H1 (cell line): ENCODE measurements around the gene TRIM4. TPM values are rescaled to one million over a fixed set of nuclear protein-coding genes. Genes with fewer than 3 reads are reported as not detected.

ENCODE experiments used
- CTCF ChIA-PET: fragments of 300-600 bp; sonication (Branson Sonifier 250); formaldehyde crosslinking; loops from one replicate; lab custom pipeline; 2021; ENCODE audit not compliant: partially characterized antibody; lab: Charles Lee
- POLR2A ChIA-PET: fragments of 300-600 bp; sonication (Branson Sonifier 250); formaldehyde crosslinking; loops from one replicate; lab custom pipeline; 2021; ENCODE audit warnings: inconsistent platforms; ENCODE audit not compliant: partially characterized antibody; lab: Charles Lee
- DNase-seq, 2 experiments: peaks; one replicate each; pipeline versions ENCODE4 v3.0.0 to v3.0.0-alpha.2; 2010 to 2022; ENCODE audit warnings: low spot score in 2 of 2, low read depth in 1 of 2, mixed read lengths in 1 of 2
- FAIRE-seq: peaks from 2 replicates; lab custom pipeline; 2011; peaks lifted over from hg19 to GRCh38; lab: Jason Lieb, UNC
- H2AFZ ChIP-seq: 2 replicates; pipeline ENCODE4 v1.8.1; 2012; ENCODE audit warnings: low read length, inconsistent platforms
- H2AK5ac ChIP-seq: 2 replicates; pipeline ENCODE4 v1.6.1; 2013; ENCODE audit warnings: low read depth, low read length
- H2BK120ac ChIP-seq: replicated peaks from 2 replicates; pipeline ENCODE3; 2013; ENCODE audit warnings: low read depth, low read length, inconsistent platforms
- H2BK12ac ChIP-seq: 2 replicates; pipeline ENCODE4 v1.6.1; 2013; ENCODE audit warnings: low read depth, low read length
- H2BK15ac ChIP-seq: 2 replicates; pipeline ENCODE4 v1.6.1; 2013; ENCODE audit warnings: low read length
- H2BK20ac ChIP-seq: 2 replicates; pipeline ENCODE4 v1.6.1; 2013; ENCODE audit warnings: low read length
- H2BK5ac ChIP-seq: 2 replicates; pipeline ENCODE4 v1.6.1; 2013; ENCODE audit warnings: low read depth, low read length
- H3K14ac ChIP-seq: 2 replicates; pipeline ENCODE4 v1.6.1; 2013; ENCODE audit warnings: inconsistent platforms; ENCODE audit not compliant: insufficient read length
- H3K18ac ChIP-seq: 2 replicates; pipeline ENCODE4 v1.6.1; 2013; ENCODE audit warnings: low read length; ENCODE audit errors: extremely low read depth
- H3K23ac ChIP-seq: 2 replicates; pipeline ENCODE4 v1.6.1; 2013; ENCODE audit warnings: inconsistent platforms; ENCODE audit not compliant: insufficient read length
- H3K23me2 ChIP-seq: 2 replicates; pipeline ENCODE4 v1.6.1; 2013; ENCODE audit warnings: low read depth, low read length
- H3K27ac ChIP-seq: 2 replicates; pipeline ENCODE4 v1.6.1; 2011; ENCODE audit warnings: low read depth, low read length, inconsistent platforms
- H3K27me3 ChIP-seq, 4 experiments: replicated peaks in 1 of 4; 1 replicate in 1 of 4; 2 replicates in 3 of 4; pipeline versions ENCODE4 v1.6.1 to v1.8.1; 2011 to 2013; ENCODE audit warnings: low read length in 3 of 4, mild to moderate bottlenecking in 3 of 4, inconsistent platforms in 2 of 4, mixed read lengths in 2 of 4, moderate library complexity in 1 of 4; ENCODE audit not compliant: control insufficient read depth in 3 of 4, insufficient read depth in 3 of 4; ENCODE audit errors: extremely low read depth in 1 of 4
- H3K36me3 ChIP-seq, 4 experiments: 2 replicates each; pipeline versions ENCODE4 v1.6.1 to v1.8.1; 2011 to 2013; ENCODE audit warnings: mild to moderate bottlenecking in 4 of 4, low read length in 3 of 4, moderate library complexity in 2 of 4, control low read depth in 1 of 4, inconsistent platforms in 1 of 4; ENCODE audit not compliant: insufficient read depth in 4 of 4, control insufficient read depth in 2 of 4
- H3K4ac ChIP-seq: replicated peaks from 2 replicates; pipeline ENCODE3; 2013; ENCODE audit warnings: low read length, low read depth, mixed read lengths, inconsistent platforms; ENCODE audit not compliant: insufficient read length
- H3K4me1 ChIP-seq, 4 experiments: replicated peaks in 1 of 4; 1 replicate in 1 of 4; 2 replicates in 3 of 4; pipeline versions ENCODE4 v1.6.1 to v1.8.1; 2011 to 2013; ENCODE audit warnings: low read length in 3 of 4, inconsistent platforms in 2 of 4, mixed read lengths in 1 of 4; ENCODE audit not compliant: insufficient read depth in 4 of 4, control insufficient read depth in 3 of 4
- H3K4me2 ChIP-seq, 2 experiments: 2 replicates each; pipeline versions ENCODE4 v1.6.1 to v1.8.1; 2011 to 2013; ENCODE audit warnings: low read depth in 2 of 2, low read length in 2 of 2, control low read depth in 1 of 2, inconsistent platforms in 1 of 2, mild to moderate bottlenecking in 1 of 2; ENCODE audit not compliant: insufficient read depth in 1 of 2
- H3K4me3 ChIP-seq, 4 experiments: fragments of 200-600, 300-600 bp in 1 of 4; sonication (generic), shearing (Covaris generic), sonication (Bioruptor Twin) in 1 of 4; 2 replicates each; pipeline versions ENCODE4 v1.5.1 to v1.8.1; 2011 to 2016; ENCODE audit warnings: low read length in 4 of 4, low read depth in 3 of 4, control low read depth in 2 of 4, inconsistent platforms in 2 of 4, mild to moderate bottlenecking in 2 of 4, mixed read lengths in 1 of 4, moderate library complexity in 1 of 4; ENCODE audit not compliant: insufficient read depth in 2 of 4; ENCODE audit errors: extremely low read depth in 1 of 4
- H3K56ac ChIP-seq: replicated peaks from 2 replicates; pipeline ENCODE3; 2013; ENCODE audit warnings: low read depth, mild to moderate bottlenecking, mixed read lengths, low read length, inconsistent platforms; ENCODE audit not compliant: insufficient read length
- H3K79me1 ChIP-seq: 2 replicates; pipeline ENCODE4 v1.6.1; 2013; ENCODE audit warnings: low read depth, low read length, control low read depth
- H3K79me2 ChIP-seq, 2 experiments: 2 replicates each; pipeline versions ENCODE4 v1.6.1 to v1.8.1; 2012 to 2013; ENCODE audit warnings: low read length in 2 of 2, mild to moderate bottlenecking in 2 of 2, inconsistent platforms in 1 of 2; ENCODE audit not compliant: insufficient read depth in 2 of 2, control insufficient read depth in 1 of 2
- H3K9ac ChIP-seq, 4 experiments: replicated peaks in 1 of 4; 1 replicate in 1 of 4; 2 replicates in 3 of 4; pipeline versions ENCODE4 v1.6.1 to v1.8.1; 2011 to 2013; ENCODE audit warnings: low read depth in 3 of 4, low read length in 3 of 4, control low read depth in 2 of 4, mild to moderate bottlenecking in 2 of 4, moderate library complexity in 2 of 4, inconsistent platforms in 1 of 4; ENCODE audit errors: extremely low read depth in 1 of 4
- H3K9me3 ChIP-seq, 2 experiments: 2 replicates each; pipeline versions ENCODE4 v1.6.1 to v1.8.1; 2012 to 2013; ENCODE audit warnings: mild to moderate bottlenecking in 2 of 2, moderate library complexity in 2 of 2, control low read depth in 1 of 2, inconsistent platforms in 1 of 2, low read depth in 1 of 2, low read length in 1 of 2, mixed read lengths in 1 of 2; ENCODE audit not compliant: insufficient read depth in 2 of 2
- H4K20me1 ChIP-seq, 2 experiments: replicated peaks in 1 of 2; 2 replicates each; pipeline versions ENCODE3 to v1.8.1; 2011 to 2013; ENCODE audit warnings: inconsistent platforms in 2 of 2, low read length in 2 of 2, mild to moderate bottlenecking in 1 of 2; ENCODE audit not compliant: insufficient read depth in 2 of 2, control insufficient read depth in 1 of 2
- H4K5ac ChIP-seq: 2 replicates; pipeline ENCODE4 v1.6.1; 2013; ENCODE audit warnings: low read length, low read depth, mixed read lengths, inconsistent platforms; ENCODE audit not compliant: insufficient read length
- H4K8ac ChIP-seq: 2 replicates; pipeline ENCODE4 v1.8.0; 2013; ENCODE audit warnings: mild to moderate bottlenecking, moderate library complexity, low read length, inconsistent platforms; ENCODE audit not compliant: insufficient read depth; ENCODE audit errors: extremely low read depth
- H4K91ac ChIP-seq: replicated peaks from 2 replicates; pipeline ENCODE3; 2013; ENCODE audit warnings: low read length, mixed read lengths, inconsistent platforms; ENCODE audit not compliant: insufficient read length
- CHD1 ChIP-seq: IDR thresholded peaks from 2 replicates; pipeline ENCODE4 v1.6.1; 2012; ENCODE audit warnings: low read depth, low read length, improper control_type of control experiment
- MAFK ChIP-seq: IDR thresholded peaks from 2 replicates; pipeline ENCODE4 v1.6.1; 2012; ENCODE audit warnings: low read depth, mild to moderate bottlenecking, improper control_type of control experiment, low read length
- RAD21 ChIP-seq, 2 experiments: IDR thresholded peaks in 1 of 2; conservative IDR thresholded peaks in 1 of 2; 2 replicates each; pipeline ENCODE4 v1.6.1; 2011; ENCODE audit warnings: low read depth in 2 of 2, low read length in 2 of 2, improper control_type of control experiment in 1 of 2, inconsistent platforms in 1 of 2, mild to moderate bottlenecking in 1 of 2, moderate library complexity in 1 of 2
- RBBP5 ChIP-seq: IDR thresholded peaks from 2 replicates; pipeline ENCODE4 v1.7.1; 2012; ENCODE audit warnings: low read depth, mild to moderate bottlenecking, inconsistent platforms, low read length, moderate library complexity, borderline replicate concordance
- SIN3A ChIP-seq, 2 experiments: IDR thresholded peaks in 1 of 2; conservative IDR thresholded peaks in 1 of 2; 2 replicates each; pipeline ENCODE4 v1.6.1; 2011 to 2012; ENCODE audit warnings: low read length in 2 of 2, improper control_type of control experiment in 1 of 2, low read depth in 1 of 2, mild to moderate bottlenecking in 1 of 2
- TBP ChIP-seq: IDR thresholded peaks from 2 replicates; pipeline ENCODE4 v1.6.1; 2011; ENCODE audit warnings: low read depth, low read length, improper control_type of control experiment
- WGBS, 2 experiments: shearing (Covaris generic) in 1 of 2; methylation state at CpG; one replicate each; pipeline versions ENCODE4 v1.1.6 to v1.1.7; 2013 to 2015; ENCODE audit warnings: low lambda C conversion rate in 2 of 2, mixed read lengths in 2 of 2, inconsistent platforms in 1 of 2, low coverage in 1 of 2, missing lambda C conversion rate in 1 of 2; ENCODE audit not compliant: insufficient replicate concordance in 2 of 2, insufficient coverage in 1 of 2, insufficient read length in 1 of 2; ENCODE audit errors: extremely low coverage in 1 of 2, missing lambda C conversion rate in 1 of 2; 5-methylcytosine and 5-hydroxymethylcytosine counted together
- long read RNA-seq, 2 experiments: library from RNA in 1 of 2; library from capped mRNA in 1 of 2; stranded (forward); transcript quantifications; one replicate each; pipeline ENCODE4 v2.0.0, GENCODE V29; 2021; ENCODE audit warnings: inconsistent platforms in 1 of 2
- polyA minus RNA-seq, 3 experiments: library from RNA; depleted of rRNA, polyadenylated mRNA; stranded (reverse); fragments of >200 nt; gene quantifications; 1 replicate in 2 of 3; 2 replicates in 1 of 3; pipeline ENCODE4 v1.2.3, GENCODE V29; 2011
- polyA plus RNA-seq, 7 experiments: library from polyadenylated mRNA; depleted of rRNA in 3 of 7; stranded (reverse) in 5 of 7; unstranded in 2 of 7; fragments of >200 nt in 5 of 7; fragments of 200-250 nt in 2 of 7; gene quantifications; 1 replicate in 5 of 7; 2 replicates in 1 of 7; 4 replicates in 1 of 7; pipeline versions ENCODE4 v1.2.1 to v1.2.3, GENCODE V29; 2011 to 2013; ENCODE audit warnings: missing spikeins in 2 of 7, mixed read lengths in 2 of 7
- total RNA-seq: library from RNA; stranded (reverse); fragmentation: NEBNext Ultra II Directional; extraction: Animal tissue kit (Norgen Biotek cat#: 25700); gene quantifications from 2 replicates; pipeline ENCODE4 v1.2.1, GENCODE V29; 2021

TRIM4 gene, protein sequence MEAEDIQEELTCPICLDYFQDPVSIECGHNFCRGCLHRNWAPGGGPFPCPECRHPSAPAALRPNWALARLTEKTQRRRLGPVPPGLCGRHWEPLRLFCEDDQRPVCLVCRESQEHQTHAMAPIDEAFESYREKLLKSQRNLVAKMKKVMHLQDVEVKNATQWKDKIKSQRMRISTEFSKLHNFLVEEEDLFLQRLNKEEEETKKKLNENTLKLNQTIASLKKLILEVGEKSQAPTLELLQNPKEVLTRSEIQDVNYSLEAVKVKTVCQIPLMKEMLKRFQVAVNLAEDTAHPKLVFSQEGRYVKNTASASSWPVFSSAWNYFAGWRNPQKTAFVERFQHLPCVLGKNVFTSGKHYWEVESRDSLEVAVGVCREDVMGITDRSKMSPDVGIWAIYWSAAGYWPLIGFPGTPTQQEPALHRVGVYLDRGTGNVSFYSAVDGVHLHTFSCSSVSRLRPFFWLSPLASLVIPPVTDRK
- total RNA-seq (6.6 and 7.3 TPM in 2 replicates), polyA plus RNA-seq (2011; rRNA removed) (0.02 and 0.03 TPM in 2 replicates), polyA minus RNA-seq (2011; rRNA and poly(A)+ RNA removed) (0.06 TPM in 1 of 2 replicates, not detected in the other)
- polyA plus RNA-seq (2011; cell fraction: cytosol; rRNA removed): 0.01 TPM
- 0.10 TPM for polyA plus RNA-seq (2011; cell fraction: nucleus; rRNA removed)
- polyA plus RNA-seq (2012, experiment 1 of 2): not detected in 4 replicates
- not detected for polyA plus RNA-seq (2012, experiment 2 of 2)
- polyA plus RNA-seq (2013, experiment 1 of 2): 1.6 TPM
- polyA plus RNA-seq (2013, experiment 2 of 2): 1.7 TPM
- not detected for polyA minus RNA-seq (2011; cell fraction: cytosol; rRNA and poly(A)+ RNA removed)
- polyA minus RNA-seq (2011; cell fraction: nucleus; rRNA and poly(A)+ RNA removed): not detected
- long read RNA-seq, experiment 1, partial matches to known transcripts: 2 of 4 reads
- long read RNA-seq, experiment 1, other reads (novel, unspliced or antisense): 0 of 4 reads
- long read RNA-seq, experiment 2: 0 reads

DNA sequence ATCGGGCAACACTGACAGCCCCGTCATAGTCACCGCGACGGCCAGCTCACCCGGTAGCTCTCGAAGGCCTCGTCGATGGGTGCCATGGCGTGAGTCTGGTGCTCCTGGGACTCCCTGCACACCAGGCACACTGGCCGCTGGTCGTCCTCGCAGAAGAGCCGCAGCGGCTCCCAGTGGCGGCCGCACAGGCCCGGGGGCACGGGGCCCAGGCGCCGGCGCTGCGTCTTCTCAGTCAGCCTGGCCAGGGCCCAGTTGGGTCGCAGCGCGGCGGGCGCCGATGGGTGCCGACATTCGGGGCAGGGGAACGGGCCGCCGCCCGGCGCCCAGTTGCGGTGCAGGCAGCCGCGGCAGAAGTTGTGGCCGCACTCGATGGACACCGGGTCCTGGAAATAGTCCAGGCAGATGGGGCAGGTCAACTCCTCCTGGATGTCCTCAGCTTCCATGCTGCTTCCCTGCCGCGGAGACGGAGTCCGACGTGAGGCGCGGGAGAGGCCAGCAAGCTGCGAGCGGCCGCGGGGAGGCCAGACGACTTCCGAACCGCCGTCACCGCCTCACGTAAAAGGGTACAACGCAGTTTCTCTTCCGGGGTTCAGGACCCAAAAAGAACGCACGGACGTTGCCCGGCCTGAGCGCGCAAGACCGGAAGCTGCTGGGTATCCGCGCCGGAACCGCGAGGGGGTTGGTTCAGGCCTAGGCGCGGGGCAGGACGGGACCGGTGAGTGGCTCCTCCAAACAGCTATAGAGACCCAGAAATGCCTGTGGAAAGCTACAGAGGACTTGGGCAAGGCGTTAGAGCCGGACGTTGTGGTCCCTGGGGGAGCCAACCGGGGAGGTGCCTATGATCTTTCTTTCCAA, at the start of gene TRIM4:
Gene TRIM4 (minus strand): TSS at position 572 of the 855 bp plus-strand sequence. CDS start 129 bp downstream, at position 443.
- Histone ChIP-seq H4K5ac (no peak within 1 kb of the TSS), H2BK5ac (no peak within 1 kb of the TSS), H4K8ac (peak within 1 kb of the TSS; percentile 89), H2BK20ac (no peak within 1 kb of the TSS), H3K18ac (no peak within 1 kb of the TSS), H3K4me3 (peak within 1 kb of the TSS in 1 of 4 experiments; percentile 26; a peak in 2 of 8 replicates), H3K9me3 (peaks cover 7 to 24% of the 10 kb centered on the region in 2 experiments; a peak in 2 of 4 replicates), H2BK12ac (no peak within 1 kb of the TSS), H2AK5ac (no peak within 1 kb of the TSS), H3K36me3 (peaks cover 0 to 2% (median 0%) of the 10 kb centered on the region in 4 experiments; a peak in 1 of 8 replicates), H3K56ac (no peak within 1 kb of the TSS), H2BK15ac (no peak within 1 kb of the TSS), H3K14ac (no peak within 1 kb of the TSS), H3K9ac (no peak within 1 kb of the TSS), H3K79me1 (no peaks in the 10 kb centered on the region; the same call in none of the 2 replicates), H3K4me1 (no peaks in the 10 kb centered on the region), H2BK120ac (no peak within 1 kb of the TSS), H4K91ac (no peak within 1 kb of the TSS), H3K4ac (no peak within 1 kb of the TSS), H3K4me2 (peak within 1 kb of the TSS in 1 of 2 experiments; percentile 5; a peak in 1 of 4 replicates), H3K27ac (no peak within 1 kb of the TSS), H3K23ac (no peak within 1 kb of the TSS), H3K23me2 (no peaks in the 10 kb centered on the region; the same call in 1 of the 2 replicates), H3K79me2 (no peaks in the 10 kb centered on the region), H2AFZ (no peak within 1 kb of the TSS), H3K27me3 (no peaks in the 10 kb centered on the region), H4K20me1 (no peaks in the 10 kb centered on the region)
- ChIA-PET POLR2A (interaction anchor here (1.0 to 4.3 kb wide), 4 partner anchors 25 to 148 kb away, joined by 4 to 28 read pairs (median 5); partner anchors contain the start of gene ZKSCAN1), CTCF (interaction anchor here (0.7 to 11.2 kb wide), 7 partner anchors 10 to 394 kb away, joined by 3 to 241 read pairs (median 4); no protein-coding TSS in a partner anchor)
- DNase-seq (peak in 1 of 2 experiments; percentile 68), FAIRE-seq (no peak)
- WGBS, 2 experiments: 96% methylated on average over 81 of the region's 81 CpGs; no CpG with 5 or more reads in 1 of the 2 experiments
- TF ChIP-seq RAD21 (IDR thresholded peaks at IDR 0.05 in 1 of 2, conservative IDR thresholded peaks at IDR 0.05 in 1 of 2; ENCODE audit: low read depth in 2 of 2, low read length in 2 of 2) (no peak), TBP (no peak), SIN3A (conservative IDR thresholded peaks at IDR 0.05 in 1 of 2, IDR thresholded peaks at IDR 0.05 in 1 of 2; ENCODE audit: low read depth in 1 of 2, low read length in 2 of 2) (no peak), CHD1 (no peak), RBBP5 (no peak), MAFK (no peak)
